Breast epithelium (tissue), 4 donors: Measurements from ENCODE around the gene ARHGEF7. TPM values are rescaled to one million over a fixed set of nuclear protein-coding genes. Genes with fewer than 3 reads are reported as not detected.

Experiments used
- DNase-seq, 2 donors: peaks; one replicate each; pipeline ENCODE4 v3.0.0-alpha.2; 2019; ENCODE audit warnings: low spot score in 2 of 2
- H3K27ac ChIP-seq, 2 donors: fragments of 200-600 bp; sonication (generic) in 1 of 2; one replicate each; pipeline ENCODE4 v1.5.1; 2016 to 2019; ENCODE audit warnings: mild to moderate bottlenecking in 1 of 2
- H3K27me3 ChIP-seq, 2 donors: fragments of 200-600 bp; sonication (generic) in 1 of 2; one replicate each; pipeline versions ENCODE4 v1.5.1 to v1.6.0; 2017 to 2019; ENCODE audit warnings: control low read depth in 1 of 2, mild to moderate bottlenecking in 1 of 2
- H3K36me3 ChIP-seq: fragments of 200-600 bp; one replicate; pipeline ENCODE4 v1.5.1; 2019
- H3K4me1 ChIP-seq, 2 donors: fragments of 200-600 bp; sonication (generic); one replicate each; pipeline ENCODE4 v1.5.1; 2016 to 2019; ENCODE audit warnings: control low read depth in 1 of 2
- H3K4me3 ChIP-seq, 3 donors: fragments of 200-600 bp; sonication (generic); 1 replicate in 2 of 3; 2 replicates in 1 of 3; pipeline ENCODE4 v1.5.1; 2016 to 2019; ENCODE audit warnings: mild to moderate bottlenecking in 3 of 3, moderate library complexity in 2 of 3
- H3K9me3 ChIP-seq, 2 donors: fragments of 200-600 bp; sonication (generic) in 1 of 2; one replicate each; pipeline ENCODE4 v1.5.1; 2016 to 2019; ENCODE audit warnings: control low read depth in 1 of 2
- POLR2A ChIP-seq: fragments of 450-650 bp; IDR thresholded peaks from one replicate; pipeline ENCODE4 v1.6.1; 2016; ENCODE audit warnings: antibody characterized with exemption, mild to moderate bottlenecking, moderate library complexity
- POLR2AphosphoS5 ChIP-seq, 3 donors: sonication (generic); formaldehyde crosslinking; IDR thresholded peaks; one replicate each; pipeline ENCODE4 v1.6.1; 2017; ENCODE audit warnings: antibody characterized with exemption in 3 of 3
- intact Hi-C: fragments of 100-400 bp; cut with DNase I; formaldehyde crosslinking; loops from one replicate; pipeline ENCODE4 v1.15.1; 2023; ENCODE audit warnings: low total_unique reads
- total RNA-seq, 3 donors: library from RNA; depleted of rRNA; stranded (reverse); fragments of >200 nt; gene quantifications; one replicate each; pipeline ENCODE4 v1.1.0, GENCODE V29; 2016
- TF ChIP-seq, protein P1 (sequence below), 3 donors: fragments of 450-650 bp; IDR thresholded peaks; one replicate each; pipeline ENCODE4 v1.5.1; 2016 to 2017; ENCODE audit warnings: antibody characterized with exemption in 3 of 3, mild to moderate bottlenecking in 3 of 3, moderate library complexity in 3 of 3

The ARHGEF7 gene
- total RNA-seq, 3 donors from 2014 or later = 79.6 to 92.0 (median 85.5) TPM

DNA sequence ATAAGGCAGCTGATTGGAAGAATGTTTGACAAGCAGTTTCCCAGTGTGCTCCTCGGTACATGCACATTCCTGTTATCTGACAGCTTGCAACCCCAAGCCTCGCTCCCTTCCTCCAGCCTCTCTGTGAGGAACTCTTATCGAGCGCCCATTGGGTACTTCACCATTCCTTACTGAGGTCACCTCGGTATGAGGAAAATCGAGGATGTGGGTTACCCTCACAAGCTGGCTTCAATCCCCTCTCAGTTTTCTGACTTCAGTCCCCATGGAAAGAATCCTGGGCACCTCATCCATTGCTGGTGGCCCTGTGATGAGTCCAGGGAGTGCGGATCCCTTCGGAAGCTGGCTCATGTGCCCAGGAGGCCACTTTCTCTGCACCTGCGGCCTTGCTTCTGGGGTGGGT is 222.6 kb downstream of the ARHGEF7 start:
- Histone ChIP-seq H3K27me3 (no peaks in the 10 kb centered on the region), H3K27ac (no peak overlapping the region), H3K9me3 (peaks cover 0 to 4% of the 10 kb centered on the region in 2 donors), H3K4me1 (no peaks in the 10 kb centered on the region), H3K36me3 (no peaks in the 10 kb centered on the region), H3K4me3 (no peak overlapping the region)
- intact Hi-C loops = no loop called here
- no peak for DNase-seq
- TF ChIP-seq, protein P1, sequence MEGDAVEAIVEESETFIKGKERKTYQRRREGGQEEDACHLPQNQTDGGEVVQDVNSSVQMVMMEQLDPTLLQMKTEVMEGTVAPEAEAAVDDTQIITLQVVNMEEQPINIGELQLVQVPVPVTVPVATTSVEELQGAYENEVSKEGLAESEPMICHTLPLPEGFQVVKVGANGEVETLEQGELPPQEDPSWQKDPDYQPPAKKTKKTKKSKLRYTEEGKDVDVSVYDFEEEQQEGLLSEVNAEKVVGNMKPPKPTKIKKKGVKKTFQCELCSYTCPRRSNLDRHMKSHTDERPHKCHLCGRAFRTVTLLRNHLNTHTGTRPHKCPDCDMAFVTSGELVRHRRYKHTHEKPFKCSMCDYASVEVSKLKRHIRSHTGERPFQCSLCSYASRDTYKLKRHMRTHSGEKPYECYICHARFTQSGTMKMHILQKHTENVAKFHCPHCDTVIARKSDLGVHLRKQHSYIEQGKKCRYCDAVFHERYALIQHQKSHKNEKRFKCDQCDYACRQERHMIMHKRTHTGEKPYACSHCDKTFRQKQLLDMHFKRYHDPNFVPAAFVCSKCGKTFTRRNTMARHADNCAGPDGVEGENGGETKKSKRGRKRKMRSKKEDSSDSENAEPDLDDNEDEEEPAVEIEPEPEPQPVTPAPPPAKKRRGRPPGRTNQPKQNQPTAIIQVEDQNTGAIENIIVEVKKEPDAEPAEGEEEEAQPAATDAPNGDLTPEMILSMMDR (IDR thresholded peaks at IDR 0.05) = no peak

DNA sequence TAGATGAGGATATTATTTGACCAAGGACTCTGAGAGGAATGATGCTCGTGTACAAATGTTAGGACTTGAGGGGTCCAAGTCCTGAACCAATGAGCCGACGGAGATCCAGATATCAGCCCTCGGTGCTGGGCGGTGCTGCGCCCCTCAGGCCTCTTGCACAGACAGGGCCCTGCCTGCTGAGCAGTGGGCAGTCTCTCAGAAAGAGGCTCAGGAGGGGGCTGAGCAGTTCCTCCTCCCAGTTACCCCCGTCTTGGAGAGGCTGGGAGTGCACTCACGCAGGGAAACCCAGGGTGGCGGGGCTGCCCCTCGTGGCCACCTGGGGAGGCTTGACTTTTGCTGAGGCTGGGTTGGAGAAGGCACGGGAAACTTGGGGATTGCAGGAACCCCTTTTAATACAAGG is 223.7 kb downstream of the ARHGEF7 start:
- no peak overlapping the region for H3K4me3 ChIP-seq
- no peaks in the 10 kb centered on the region for H3K36me3 ChIP-seq
- TF ChIP-seq, protein P1 (IDR thresholded peaks at IDR 0.05) = no peak
- TF ChIP-seq POLR2AphosphoS5 (IDR thresholded peaks at IDR 0.05) (no peak), POLR2A (no peak)
- no peak overlapping the region for H3K27ac ChIP-seq
- H3K4me1 ChIP-seq = no peaks in the 10 kb centered on the region
- peaks cover 0 to 4% of the 10 kb centered on the region in 2 donors for H3K9me3 ChIP-seq
- no peaks in the 10 kb centered on the region for H3K27me3 ChIP-seq
- DNase-seq = no peak
- intact Hi-C loops = no loop called here

DNA sequence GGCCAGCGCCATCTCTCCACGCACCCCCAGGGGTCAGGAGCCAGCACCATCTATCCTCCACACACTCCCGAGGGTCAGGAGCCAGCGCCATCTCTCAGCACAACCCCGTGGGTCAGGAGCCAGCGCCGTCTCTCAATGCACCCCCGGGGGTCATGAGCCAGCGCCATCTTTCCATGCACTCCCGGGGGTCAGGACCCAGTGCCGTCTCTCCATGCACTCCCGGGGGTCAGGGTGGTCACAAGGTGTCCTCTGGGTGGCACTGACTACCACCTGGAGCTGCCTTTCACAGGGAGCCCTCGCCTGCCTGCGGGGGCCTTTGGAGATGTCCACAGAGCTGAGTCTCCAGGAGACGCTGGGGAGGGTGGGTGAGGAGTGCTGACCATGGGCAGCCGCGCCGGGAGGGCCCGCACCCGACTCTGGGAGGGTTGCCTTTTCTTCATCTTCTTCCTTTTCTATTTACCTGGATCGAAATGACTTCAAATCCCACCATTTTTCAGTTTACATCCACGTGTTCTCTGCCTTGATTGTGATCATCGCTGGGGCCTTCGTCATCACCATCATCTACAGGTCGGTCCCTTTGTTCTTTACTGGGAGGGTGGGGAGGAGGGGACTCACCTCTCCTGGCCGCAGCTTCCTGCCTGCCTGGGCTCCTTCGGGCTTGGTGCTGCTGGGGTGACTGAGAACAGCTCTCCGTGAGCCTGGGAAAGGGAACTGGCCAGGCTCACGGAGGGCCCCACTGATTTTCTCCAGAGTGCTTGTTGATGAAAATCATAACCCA is 224.4 kb downstream of the ARHGEF7 start:
- no peak overlapping the region for H3K4me3 ChIP-seq
- intact Hi-C loops = no loop called here
- H3K9me3 ChIP-seq = no peaks in the 10 kb centered on the region
- TF ChIP-seq, protein P1 (IDR thresholded peaks at IDR 0.05) = no peak
- H3K27ac ChIP-seq = no peak overlapping the region
- DNase-seq = no peak
- H3K36me3 ChIP-seq = no peaks in the 10 kb centered on the region
- H3K27me3 ChIP-seq = no peaks in the 10 kb centered on the region
- no peaks in the 10 kb centered on the region for H3K4me1 ChIP-seq

DNA sequence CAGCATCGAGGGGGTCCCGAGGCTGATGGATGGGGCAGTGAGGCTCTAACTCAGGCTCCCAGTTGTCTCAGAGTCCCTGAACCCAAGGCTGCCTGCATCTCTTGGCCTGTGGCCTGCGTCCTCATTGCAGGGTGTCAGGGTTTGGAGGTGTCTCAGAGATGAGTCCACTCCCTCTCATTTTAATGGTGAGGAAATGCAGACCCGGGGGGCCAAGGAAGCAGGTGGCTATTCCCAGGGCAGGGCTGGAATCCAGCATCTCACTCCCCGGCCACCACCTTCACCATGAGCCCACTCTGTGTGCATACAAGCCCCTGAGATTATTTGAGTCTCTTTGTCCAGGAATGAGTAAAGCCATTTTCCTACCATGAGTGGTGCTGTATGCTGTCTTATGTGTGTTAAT is 226.8 kb downstream of the ARHGEF7 start:
- no peak for DNase-seq
- Histone ChIP-seq H3K36me3 (no peaks in the 10 kb centered on the region), H3K4me1 (no peaks in the 10 kb centered on the region), H3K9me3 (no peaks in the 10 kb centered on the region), H3K27me3 (no peaks in the 10 kb centered on the region), H3K4me3 (no peak overlapping the region), H3K27ac (no peak overlapping the region)
- intact Hi-C loops = no loop called here
- TF ChIP-seq POLR2AphosphoS5 (IDR thresholded peaks at IDR 0.05) (no peak), POLR2A (no peak)
- TF ChIP-seq, protein P1 (IDR thresholded peaks at IDR 0.05) = no peak

DNA sequence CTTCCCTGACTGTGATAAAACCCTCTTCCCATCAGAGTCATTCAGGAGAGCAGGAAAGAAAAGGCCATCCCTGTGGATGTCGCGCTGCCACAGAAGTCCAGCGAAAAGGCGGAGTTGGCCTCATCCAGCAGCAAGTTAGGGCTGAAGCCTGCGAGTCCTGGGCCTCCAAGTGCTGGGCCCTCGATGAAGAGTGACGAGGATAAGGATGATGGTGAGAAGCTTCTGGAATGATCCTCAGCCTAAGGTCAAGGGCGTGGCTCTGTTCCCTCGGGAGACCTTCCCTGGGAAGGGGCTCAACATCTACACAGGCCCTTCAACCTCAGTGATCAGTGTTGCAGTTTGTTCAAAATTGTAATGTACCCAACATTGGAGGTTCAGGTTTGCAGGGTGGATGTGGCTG is 227.6 kb downstream of the ARHGEF7 start:
- Histone ChIP-seq H3K9me3 (no peaks in the 10 kb centered on the region), H3K4me1 (no peaks in the 10 kb centered on the region), H3K36me3 (no peaks in the 10 kb centered on the region), H3K27ac (no peak overlapping the region), H3K4me3 (no peak overlapping the region), H3K27me3 (no peaks in the 10 kb centered on the region)
- TF ChIP-seq POLR2AphosphoS5 (IDR thresholded peaks at IDR 0.05) (no peak), POLR2A (no peak)
- TF ChIP-seq, protein P1 (IDR thresholded peaks at IDR 0.05) = no peak
- intact Hi-C loops = no loop called here
- no peak for DNase-seq
